ENCODE data around the gene MLLT1.

MLLT1 gene

DNA sequence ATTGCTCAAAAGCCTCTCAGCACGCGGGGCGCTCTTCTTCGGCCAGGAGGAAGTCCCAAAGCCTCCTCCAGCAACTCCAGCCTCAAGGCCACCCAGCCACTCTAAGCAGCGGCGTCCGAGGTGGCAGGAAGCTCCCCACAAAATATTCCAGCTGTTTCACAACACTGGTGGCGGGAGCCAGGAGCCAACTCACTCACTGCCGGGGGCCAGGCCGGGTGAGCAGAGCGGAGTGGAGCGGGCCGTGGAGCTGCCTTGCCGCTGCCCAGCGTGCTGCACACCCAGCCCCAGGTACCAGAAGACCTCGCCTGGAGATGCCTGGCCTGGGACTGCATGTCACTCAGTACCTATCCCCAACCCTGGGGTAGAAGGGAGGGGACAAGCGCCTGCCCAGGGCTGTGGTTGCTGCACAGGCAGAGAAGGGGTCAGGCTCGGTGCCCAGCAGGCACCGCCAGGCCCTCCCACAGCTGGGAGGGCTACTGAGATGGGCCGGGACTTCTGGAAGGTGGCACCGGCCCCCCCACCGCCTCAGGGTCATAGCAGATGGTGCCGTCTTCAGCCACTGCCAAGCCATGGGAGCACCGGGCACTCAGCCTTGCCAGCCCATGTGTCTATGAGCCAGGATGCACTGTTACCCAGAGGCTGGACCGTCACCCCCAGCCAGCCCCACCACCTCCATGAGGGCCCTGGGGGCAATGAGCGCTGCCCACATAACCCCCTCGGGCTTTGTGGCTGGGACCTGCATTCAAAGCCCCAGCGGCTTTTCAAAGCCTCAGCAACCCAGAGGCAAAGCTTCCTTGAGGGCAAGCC, 59.2 kb downstream of the MLLT1 start:
- no peak for DNase-seq

DNA sequence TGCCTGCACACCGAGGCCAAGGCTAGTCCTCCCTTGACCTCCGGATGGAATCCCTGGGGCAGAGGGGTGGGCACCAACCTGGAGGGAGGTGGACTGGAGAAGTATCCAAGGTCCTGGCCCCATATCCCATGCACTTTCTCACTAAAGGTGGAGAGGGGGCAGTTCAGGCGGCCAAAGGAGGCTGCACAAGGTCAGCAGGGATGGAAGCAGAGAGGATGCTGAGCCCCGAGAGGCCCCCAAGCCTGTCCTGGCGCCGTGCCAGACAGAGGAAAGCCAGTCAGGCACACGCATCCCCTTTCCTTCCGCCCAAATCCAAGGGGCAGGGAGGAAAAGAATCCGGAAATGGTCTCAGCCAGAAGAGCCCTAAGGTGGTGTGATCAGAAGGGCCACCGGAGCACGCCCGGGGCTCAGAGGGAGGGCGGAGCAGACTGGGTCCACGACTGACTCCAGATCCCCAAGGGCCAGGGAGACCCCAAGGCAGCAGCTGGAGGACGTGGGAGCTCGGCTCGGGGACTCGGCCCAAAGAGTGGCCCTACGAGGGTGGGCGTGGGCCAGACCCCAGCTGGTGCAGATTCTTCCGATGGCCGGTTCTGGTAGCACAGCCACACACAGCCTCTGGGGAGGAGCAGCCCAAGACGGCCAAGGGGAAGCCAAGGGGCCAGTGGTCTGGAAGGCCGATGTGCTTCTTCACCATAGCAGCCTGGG, 60.0 kb downstream of the MLLT1 start:
- no peak for DNase-seq

DNA sequence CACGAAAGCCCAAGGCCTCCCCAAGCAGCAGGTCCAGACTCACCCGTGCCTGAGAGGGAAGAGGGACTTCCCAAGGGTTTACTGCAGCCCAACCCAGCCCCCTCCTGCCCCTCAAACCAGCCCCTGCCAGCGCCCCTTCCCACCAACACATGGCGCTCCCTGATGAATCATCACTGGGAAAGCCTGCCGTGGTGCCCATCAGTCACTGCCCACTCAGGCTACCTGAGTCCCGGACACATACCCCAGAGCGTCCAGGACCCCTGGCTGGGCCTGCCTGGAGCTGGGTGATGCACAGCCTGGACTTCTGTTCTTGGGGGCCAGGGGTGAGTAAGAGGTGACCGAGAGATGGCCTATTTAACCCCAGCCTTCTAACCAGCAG, 60.6 kb downstream of the MLLT1 start:
- DNase-seq = no peak

DNA sequence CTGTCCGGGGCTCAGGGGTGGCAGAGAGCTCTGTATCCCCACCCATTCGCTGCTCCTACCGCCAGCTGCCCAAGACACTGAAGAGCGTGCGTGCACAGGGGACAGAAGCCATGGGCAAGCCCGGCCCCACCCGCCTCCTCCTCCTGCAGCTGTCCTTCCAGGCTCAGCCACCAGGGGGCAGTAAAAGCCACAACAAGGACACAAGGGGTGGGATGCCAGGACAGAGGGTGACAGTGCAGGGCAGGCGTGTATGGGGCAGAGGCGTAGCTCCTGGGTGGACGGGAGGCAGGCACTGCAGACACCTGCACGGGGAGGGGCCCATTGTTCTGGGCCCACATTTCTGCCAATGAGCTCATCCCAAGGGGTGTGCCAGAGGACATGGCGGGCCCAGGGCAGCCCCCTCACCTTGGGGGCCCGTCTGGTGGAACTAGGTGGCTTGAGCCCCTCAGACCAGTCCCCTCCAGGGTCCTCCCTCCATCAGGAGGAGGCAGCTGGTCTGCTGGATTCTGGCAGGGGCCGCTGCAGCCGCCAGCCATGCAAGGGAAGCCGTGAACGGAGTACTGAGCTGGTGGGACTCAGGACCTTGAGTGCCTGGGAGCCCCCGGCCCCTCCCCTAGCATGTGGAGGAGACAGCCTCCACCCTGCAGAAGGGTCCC, 61.2 kb downstream of the MLLT1 start:
- DNase-seq = peak; percentile 45 to 46

DNA sequence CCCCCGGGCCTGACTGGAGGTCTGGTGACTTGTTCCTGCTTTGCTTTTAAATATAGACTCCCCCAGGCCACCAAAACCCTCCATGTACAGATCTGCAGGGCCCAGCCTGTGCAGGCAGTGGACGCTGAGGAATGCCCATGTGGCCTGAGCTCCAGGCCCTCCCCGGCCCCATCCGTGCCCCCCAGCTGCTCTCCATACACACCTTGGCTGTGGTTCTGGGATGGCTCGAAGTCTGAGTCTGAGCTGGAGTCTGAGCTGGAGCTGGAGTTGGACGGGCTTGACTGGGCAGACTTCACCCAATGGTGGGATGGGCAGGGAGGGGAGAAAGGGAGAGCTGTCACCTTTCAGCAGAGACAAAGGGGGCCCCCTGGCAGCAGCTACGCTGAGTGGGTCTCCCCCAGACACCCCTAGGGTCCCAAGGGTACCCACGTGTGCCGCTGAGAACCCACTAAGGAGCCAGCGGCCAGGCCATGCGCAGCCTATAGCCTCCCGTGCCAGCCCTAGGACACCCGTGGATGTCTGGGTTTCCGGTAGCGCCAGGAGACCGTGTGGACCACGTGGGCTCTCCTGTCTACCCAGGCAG, 61.9 kb downstream of the MLLT1 start:
- no peak for DNase-seq

DNA sequence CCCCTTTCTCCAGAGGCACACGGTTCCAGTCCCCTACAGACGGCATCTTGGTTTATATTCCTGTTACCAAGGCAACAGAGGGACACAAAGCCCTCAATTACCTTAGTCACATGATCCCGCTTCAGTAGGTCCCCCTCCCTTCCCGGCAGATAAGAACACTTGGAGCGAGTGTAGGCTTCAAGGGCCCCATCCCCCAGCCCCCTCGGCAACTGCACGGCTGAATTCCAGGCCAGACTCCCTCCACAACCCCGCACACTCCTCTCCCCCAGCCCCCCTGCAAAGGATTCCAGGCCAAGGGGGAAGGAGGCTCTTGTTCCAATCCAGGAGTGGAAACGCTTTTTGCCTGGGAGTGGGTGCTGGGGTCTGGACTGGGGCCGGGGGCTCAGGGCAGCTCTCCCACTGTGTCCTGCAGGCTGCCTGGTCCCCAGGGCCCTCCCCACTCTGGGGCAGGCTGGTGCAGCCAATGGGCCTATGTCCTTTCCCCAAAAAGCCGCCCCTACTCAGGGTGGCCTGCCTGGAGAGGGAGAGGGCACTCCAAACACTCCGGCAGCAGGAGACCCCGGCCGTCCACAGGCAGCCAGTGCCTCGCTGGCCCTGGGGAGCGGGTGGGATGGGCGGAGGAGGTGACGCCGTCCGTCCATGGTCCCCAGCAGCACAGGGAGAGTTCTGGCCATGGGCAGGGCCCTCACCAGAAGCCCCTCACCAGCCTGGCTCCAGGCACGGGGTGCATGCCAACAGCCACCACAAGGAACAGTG, 62.6 kb downstream of the MLLT1 start:
- peak in 1 of 2 experiments; percentile 2 for DNase-seq

DNA sequence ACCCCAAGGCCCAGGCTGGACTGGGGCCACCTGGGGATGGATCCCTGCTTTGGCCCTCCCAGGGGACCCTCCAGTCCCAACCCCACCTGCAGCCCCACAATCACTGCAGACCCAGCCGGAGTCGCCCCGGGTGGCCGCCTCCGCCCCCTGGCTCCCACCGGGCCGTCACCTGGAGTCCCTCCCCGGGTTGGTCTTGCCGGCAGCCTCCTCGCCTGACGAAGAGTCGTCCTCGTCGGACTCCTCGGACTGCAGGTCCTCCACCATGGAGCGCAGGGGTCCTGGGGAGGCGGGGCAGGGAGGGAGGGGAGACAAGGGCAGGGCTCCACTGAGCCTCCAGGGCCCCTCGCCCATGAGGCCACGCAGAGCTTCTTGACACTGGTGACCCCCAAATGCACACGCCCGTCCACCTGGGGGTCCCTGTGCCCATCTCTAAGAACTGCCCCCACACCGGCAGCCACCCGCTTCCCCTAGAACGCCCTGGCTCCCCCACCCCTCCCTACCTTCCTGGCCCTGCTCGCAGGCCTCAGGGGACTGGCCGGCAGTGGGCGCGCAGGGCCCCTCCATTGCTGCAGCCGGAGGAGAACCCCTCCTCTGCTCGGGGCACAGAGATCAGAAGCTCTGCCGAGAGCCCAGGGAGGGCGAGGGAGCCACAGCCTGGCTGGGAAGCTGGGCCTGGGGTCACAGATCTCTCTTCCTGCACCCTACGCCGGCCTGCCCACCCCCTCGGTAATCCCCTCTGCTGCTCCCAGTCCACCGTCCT, 63.4 kb downstream of the MLLT1 start:
- no peak for DNase-seq

DNA sequence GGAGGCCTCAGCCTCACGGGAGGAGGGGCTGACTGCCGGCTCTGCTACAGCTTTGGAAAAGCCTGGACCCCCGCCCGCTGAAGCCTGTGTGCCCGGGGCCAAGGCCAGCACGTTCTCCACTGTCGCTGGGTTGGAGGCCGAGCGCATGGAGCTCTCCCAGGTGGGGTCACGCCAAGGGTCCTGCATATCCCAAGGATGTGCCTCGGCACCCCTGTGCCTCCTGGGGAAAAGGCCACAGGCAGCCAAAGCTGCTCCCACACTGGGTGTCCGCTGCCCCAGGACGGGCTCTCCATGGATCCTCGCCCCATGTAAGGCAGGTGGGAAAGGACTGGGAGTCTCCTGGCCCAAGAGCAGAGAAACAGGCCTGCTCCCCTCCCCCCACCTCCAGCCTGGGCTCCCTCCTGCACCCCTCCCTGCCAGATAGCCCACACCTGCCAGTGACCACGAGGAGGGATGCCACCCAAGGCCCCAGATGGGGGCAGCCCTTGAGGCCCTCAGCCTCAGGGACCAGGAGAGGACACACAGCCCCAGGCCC, 64.0 kb downstream of the MLLT1 start:
- DNase-seq = no peak

DNA sequence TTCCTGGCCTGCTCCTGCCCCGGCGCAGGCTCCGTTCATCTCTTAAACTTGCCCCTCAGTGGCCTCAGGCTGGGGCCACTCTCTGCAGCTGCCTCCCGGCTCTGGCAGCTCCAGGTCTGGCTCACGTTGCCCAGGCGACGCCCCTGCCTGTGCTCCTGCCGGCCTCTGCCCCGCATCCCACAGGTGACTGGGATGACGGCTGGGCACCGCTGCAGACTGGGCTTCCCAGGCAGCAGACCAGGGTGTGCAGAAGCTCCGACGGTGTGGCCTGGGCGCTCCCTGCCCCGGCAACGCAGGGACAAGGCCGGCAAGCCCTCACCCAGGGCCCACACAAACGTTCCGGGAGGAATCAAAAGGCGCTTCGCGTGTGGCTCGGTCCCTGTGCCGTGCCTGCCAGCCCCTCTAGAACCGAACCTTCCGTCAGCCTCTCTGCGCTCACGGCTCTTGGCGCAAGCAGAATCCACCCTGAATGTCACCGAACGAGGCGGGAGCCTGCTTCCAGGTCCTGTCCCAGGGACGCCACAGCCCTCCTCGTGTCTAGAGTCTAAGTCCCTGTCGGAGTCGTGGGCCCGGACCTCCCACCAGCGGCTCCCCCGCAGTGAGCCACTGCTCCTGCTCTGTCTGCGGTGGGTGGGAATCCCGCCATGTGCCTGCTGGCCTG, 64.8 kb downstream of the MLLT1 start:
- no peak for DNase-seq

DNA sequence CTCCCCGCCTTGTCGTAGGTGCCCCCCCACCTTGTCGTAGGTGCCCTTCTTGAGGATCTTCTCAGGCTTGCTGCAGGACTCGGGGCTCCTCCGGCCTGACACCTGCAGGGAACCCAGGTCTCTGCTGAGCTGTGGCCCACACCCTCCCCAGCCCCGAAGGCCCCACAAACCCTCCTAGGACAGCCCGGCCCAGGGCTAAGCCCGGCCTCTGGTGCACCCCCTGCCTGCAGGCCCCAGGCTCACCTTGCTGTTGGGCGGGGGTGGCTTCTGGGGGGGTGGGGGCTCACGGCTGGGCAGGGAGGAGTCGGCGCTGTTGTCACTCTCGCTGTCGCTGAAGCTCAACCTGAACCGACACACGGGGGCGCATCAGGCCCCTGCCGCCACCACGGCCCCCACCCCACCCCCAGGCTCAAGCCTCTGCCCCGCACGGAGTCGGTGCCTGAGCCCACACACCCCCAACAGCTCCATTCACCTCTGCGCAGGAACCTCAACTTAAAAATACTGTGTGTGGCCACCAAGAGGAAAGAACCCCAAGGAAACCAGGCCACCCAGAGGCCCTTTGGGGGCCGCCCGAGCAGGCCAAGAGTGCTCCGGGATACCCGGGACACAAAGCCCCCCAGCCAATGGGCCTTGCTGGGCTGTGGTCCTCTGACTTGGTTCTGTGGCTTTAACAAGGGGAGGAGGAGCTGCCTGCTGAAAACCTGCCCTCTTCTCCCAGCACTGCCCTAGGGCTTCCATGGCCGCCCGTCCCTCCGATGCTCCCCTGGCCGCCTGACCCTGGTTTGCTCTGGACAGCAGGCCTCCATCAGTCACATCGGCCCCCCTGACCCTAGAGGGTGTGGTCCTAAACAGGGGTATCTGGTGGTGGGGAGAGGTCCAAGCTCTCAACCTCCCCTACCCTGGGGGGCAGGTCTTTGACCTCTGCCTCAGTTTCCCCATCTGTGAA, 65.8 kb downstream of the MLLT1 start:
- no peak for DNase-seq

DNA sequence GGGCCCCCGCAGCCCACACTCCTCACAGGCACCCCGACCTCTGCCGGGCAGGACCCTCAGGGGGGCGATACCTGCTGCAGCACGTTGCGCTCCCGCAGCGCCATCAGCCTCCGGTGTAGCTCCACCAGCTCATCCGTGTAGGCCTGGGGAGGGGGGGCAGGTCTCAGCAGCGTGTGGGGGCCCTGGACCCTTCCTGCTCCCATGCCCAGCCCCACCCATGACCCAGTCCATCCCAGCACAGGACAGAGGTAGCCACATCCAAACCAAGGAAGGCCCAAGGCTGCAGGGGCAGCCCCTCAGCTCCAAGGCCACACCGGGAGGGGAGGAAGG, 66.5 kb downstream of the MLLT1 start:
- DNase-seq = no peak

DNA sequence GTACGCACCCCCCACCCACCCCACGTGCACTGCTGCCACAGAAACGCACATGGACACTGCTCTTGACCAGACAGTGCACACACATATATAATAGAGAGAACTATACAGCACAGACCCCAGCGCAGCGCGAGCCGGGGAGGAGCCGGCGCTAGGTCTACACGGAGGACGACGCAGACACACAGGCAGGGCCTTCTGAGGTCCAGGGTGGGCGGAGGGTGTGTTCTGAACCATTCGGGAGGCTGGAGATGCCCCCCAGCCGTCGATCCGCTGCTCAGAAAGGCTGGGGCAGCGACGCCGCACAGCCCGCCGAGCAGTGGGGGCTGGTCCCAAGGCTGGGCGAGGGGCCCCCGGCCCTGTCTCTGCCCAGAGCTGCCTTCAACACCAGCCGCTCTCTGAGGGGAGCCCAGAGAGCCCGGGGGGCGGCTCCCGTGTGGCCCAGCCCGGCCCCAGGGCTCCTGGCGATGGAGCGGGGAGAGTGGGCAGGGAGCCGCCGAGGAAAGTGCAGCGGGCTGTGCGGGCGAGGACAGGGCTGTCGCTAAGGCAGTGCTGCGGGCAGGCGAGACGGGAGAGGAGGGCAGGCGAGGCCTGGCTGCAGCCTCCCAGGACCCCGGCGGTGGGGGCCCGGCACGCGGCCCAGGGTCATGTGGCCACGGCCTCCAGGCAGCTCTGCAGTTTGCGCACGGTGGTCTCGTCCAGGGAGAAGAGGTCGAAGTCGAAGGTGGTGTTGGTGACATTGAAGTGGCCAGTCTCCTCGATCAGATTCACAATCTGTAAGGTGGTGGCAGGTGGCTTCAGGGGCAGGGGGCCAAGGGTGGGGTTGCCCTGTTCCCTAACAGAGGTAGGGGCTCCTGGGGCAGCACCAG, 67.1 kb downstream of the MLLT1 start:
- DNase-seq = no peak

DNA sequence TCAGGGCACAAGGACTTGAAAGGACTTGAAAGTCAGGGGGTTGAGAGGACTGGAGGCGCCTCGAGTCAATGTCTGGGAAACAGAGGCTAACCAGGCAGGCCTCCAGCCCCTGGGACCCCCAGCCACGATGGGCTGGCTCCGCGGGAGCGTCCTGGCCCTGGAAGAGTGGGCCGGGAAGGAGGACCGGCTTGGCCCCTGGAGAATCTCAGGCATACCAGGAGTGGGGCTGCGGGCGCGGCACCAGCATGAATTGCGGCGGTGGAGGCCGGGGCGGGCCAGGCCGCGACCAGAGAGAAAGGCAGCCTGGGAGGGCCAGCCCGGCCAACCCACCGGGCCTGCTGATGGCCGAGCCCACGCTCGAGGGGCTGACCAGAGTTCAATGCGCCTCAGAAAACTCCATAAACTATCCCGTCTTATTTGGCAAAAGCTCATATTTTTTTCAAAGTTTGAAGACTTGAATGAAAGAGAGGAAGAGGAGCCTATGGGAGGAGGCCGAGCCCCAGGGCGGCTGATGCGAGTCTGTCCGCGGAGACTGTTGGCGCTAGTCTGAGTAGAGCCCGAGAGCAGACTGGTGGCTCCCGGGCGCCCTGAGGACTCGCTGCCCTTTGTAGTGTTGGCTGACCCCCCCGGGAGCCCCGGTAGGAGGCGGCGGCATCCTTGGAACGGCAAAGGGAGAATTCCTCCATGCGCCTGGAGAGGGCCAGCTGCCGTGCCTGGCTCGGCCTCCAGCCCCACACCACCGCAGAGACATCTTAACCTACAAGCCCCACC, 68.0 kb downstream of the MLLT1 start:
- DNase-seq = no peak

DNA sequence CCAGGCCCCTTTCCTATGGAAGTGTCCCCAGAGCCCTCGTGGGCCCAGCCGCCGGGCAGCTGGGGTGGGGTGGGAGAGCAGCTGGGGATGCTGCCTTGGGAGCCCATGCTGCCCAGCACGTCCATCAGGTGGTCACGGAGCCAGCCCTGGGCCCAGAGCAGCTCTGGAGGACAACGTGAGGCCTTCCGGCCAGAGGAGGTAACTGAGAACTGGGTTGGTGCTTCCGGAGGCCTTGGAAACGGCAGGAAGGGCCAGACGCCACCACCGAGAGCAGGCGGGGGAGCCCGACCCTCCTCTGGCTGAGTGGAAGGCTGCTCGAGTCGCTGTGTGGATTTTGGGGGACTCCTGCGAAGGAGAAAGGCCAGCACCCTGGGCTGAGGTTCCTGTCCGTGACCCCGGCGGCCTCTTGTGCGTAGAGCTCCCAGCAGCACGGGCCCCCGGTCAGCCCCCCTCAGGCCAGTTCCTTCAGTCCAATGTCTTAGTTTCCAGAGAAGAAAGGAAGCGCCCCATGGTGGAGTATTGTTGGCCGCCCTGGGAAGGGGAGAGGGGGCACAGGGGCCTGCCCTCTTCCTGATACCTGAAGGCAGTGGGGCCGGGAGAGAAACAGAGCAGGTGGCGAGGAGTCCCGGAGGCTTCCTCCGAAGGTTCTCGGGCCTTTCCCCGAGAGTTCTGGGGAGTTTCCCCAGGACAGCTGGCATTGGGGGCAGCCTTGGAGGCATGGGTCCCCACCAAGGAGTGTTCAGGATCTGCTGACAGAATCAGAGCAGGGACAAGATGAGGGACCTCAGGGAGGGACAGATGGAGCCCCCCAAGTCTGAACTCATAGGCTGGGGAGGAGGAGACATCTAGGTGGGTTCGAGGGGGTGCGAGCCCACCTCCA, 68.8 kb downstream of the MLLT1 start:
- DNase-seq = no peak

DNA sequence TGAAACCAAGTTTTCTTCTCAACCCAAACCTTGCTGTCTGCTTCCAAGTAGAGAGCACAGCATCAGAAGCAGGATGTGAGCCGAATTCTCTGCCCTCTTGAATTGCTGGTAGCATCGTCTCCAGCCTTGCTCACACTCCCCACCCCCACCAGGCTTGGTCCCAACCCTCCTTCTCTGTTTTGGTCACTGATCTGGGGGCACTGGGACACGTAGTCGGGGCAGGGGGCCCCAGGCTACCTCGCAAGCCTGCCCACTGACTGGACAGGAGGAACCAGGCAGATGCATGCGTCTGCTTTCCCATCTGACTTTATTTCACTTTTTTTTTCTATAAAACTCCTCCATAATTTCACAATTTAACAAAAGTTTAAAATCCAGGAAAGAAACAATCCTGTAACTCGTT, 69.7 kb downstream of the MLLT1 start:
- DNase-seq = no peak

DNA sequence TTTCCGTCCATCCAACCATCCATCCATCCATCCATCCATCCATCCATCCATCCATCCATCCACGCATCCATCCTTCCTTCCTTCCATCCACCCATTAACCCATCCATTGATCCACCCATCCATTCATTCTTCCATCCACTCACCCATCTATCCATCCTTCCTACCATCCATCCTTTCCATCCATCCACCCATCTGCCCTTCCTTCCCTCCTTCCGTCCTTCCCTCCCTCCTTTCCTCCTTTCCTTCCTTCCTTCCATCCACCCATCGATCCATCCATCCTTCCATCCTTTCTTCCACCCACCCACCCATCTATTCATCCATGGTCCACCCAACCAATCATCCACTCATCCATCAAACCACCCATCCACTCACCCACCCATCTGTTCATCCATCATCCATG, 70.1 kb downstream of the MLLT1 start:
- DNase-seq = no peak

DNA sequence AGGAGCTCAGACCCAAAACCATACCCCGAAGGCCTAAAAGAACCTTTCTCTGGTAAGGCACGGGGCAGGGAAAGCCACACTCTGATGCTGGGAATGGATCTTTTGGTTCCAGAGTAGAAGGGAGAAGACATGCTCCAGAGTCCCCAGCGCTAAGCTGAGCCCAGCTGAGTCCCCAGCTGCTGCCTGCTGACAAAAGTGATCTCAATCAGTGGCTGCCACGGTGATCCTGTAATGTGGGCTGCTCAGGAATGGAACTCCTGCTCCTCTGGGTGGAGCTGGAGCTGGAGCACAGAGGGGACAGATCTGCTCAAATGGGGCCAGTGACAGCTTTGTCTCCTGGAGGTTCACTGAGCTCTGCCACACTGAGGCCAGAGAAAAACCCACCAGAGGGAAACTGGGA, 70.5 kb downstream of the MLLT1 start:
- no peak for DNase-seq
